Lower leg skin (tissue), 4 donors: ENCODE measurements around the gene PXYLP1. TPM values are rescaled to one million over a fixed set of nuclear protein-coding genes. Genes with fewer than 3 reads are reported as not detected.

Source experiments
- DNase-seq, 2 donors: peaks; one replicate each; pipeline ENCODE4 v3.0.0-alpha.2; 2019; ENCODE audit warnings: low spot score in 2 of 2
- H3K4me3 ChIP-seq: fragments of 200-600 bp; sonication (generic); 2 replicates; pipeline ENCODE4 v1.5.1; 2017; ENCODE audit warnings: mild to moderate bottlenecking, low read depth; ENCODE audit not compliant: poor library complexity, severe bottlenecking
- CTCF ChIP-seq, 3 donors: fragments of 450-650 bp; IDR thresholded peaks; one replicate each; pipeline ENCODE4 v1.5.1; 2016; ENCODE audit warnings: antibody characterized with exemption in 3 of 3, mild to moderate bottlenecking in 3 of 3, moderate library complexity in 2 of 3
- POLR2A ChIP-seq, 2 donors: fragments of 450-650 bp; IDR thresholded peaks; one replicate each; pipeline ENCODE4 v1.6.1; 2016 to 2017; ENCODE audit warnings: antibody characterized with exemption in 2 of 2, mild to moderate bottlenecking in 1 of 2, moderate library complexity in 1 of 2
- WGBS, 2 donors: methylation state at CpG; one replicate each; pipeline ENCODE4 v1.1.5; 2018; 5-methylcytosine and 5-hydroxymethylcytosine counted together
- intact Hi-C: fragments of 100-400 bp; cut with DNase I; formaldehyde crosslinking; loops from one replicate; pipeline ENCODE4 v1.15.0; 2023; ENCODE audit warnings: low total_unique reads
- total RNA-seq, 4 donors: library from RNA; depleted of rRNA; stranded (reverse); fragments of >200 nt; gene quantifications; one replicate each; pipeline ENCODE4 v1.1.0, GENCODE V29; 2016

The PXYLP1 gene
- total RNA-seq, 4 donors from 2014 or later = 8.8 to 14.5 (median 10.2) TPM

DNA sequence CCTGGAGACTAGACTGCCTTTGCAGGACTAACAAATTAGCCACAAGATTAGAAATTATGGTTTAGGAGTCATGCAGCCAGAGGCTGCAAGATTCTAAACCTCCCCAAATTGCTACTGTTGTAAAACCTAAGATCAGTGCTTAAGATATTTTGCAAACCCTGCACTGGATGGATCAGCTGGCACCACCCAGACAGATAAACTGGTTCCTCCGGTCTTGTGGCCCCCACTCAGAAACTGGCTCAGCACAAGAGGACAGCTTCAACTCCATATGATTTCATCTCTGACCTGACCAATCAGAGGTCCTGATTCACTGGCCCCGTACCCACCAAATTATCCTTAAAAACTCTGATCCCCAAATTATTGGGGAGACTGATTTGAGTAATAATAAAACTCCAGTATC is 19.5 kb upstream of the PXYLP1 start:
- WGBS, 2 donors = 75 to 80% methylated on average over 2 of the region's 2 CpGs
- intact Hi-C loops = no loop called here
- no peak for DNase-seq
- H3K4me3 ChIP-seq = no peak overlapping the region
- no peak for TF ChIP-seq POLR2A (IDR thresholded peaks at IDR 0.05)
- no peak for TF ChIP-seq CTCF (IDR thresholded peaks at IDR 0.05)

GRCh38 chr3:141212555-141212954 is 19.1 kb upstream of the PXYLP1 start:
- TF ChIP-seq POLR2A (IDR thresholded peaks at IDR 0.05) = no peak
- TF ChIP-seq CTCF (IDR thresholded peaks at IDR 0.05) = no peak
- no peak overlapping the region for H3K4me3 ChIP-seq
- intact Hi-C loops = no loop called here
- no peak for DNase-seq

GRCh38 chr3:141216975-141217374 is 14.7 kb upstream of the PXYLP1 start:
- intact Hi-C loops = no loop called here

DNA sequence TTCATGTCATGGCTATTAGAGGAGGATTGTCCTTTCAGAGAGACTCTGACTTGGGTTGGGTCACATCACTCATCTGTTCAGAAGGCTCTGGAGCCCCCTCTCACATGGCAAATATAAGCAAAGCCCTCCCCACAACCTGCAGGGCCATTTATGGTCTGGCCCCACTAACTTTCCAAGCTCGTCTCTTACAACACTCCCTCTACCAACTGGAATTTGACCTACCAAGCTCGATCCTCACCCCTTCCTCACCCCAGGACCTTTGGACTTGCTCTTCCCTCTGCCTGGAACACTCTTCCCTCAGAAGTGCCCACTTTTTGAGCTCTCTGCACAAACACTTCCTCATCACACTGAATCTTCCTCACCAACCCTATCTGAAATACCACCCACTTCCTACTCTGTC is 14.2 kb upstream of the PXYLP1 start:
- intact Hi-C loops = no loop called here
- no peak for DNase-seq
- WGBS, 2 donors = 90 to 95% methylated on average over 2 of the region's 2 CpGs
- no peak overlapping the region for H3K4me3 ChIP-seq
- TF ChIP-seq POLR2A (IDR thresholded peaks at IDR 0.05) (no peak), CTCF (IDR thresholded peaks at IDR 0.05) (no peak)

More at GRCh38 chr3:141216975-141217374, 14.7 kb upstream of the PXYLP1 start:
- TF ChIP-seq CTCF (IDR thresholded peaks at IDR 0.05) = no peak
- no peak overlapping the region for H3K4me3 ChIP-seq
- DNase-seq = no peak
- WGBS, 2 donors = 81 to 90% methylated on average over 2 of the region's 2 CpGs

- TF ChIP-seq POLR2A (IDR thresholded peaks at IDR 0.05) (no peak), CTCF (IDR thresholded peaks at IDR 0.05) (no peak)
- WGBS, 2 donors = 42 to 62% methylated on average over 2 of the region's 2 CpGs
- intact Hi-C loops = no loop called here
- no peak overlapping the region for H3K4me3 ChIP-seq
- no peak for DNase-seq
Measured at GRCh38 chr3:141218162-141218835, 13.3 kb upstream of the PXYLP1 start.

DNA sequence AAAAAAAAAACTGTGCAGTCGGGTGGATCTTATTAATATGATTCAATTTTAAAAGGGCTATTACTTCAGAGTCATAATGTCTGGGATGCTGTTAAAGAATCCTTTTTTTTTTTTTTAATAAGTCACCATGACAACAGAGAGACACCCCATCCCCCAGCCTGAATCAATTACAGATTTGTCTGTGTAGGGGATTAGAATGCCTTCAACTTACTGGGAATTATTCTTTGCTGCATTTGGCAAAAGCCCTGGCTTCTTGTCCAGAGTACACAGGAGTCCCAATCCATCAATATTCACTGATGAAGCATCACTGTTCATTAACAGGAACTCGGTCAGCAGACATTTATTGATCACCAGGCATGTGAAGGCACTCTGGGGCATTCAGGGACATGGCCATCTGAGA is 12.7 kb upstream of the PXYLP1 start:
- no peak overlapping the region for H3K4me3 ChIP-seq
- WGBS, 2 donors = 65 to 69% methylated on average over 2 of the region's 2 CpGs
- intact Hi-C loops = no loop called here
- TF ChIP-seq POLR2A (IDR thresholded peaks at IDR 0.05) (no peak), CTCF (IDR thresholded peaks at IDR 0.05) (no peak)
- DNase-seq = no peak
